ENCODE measurements around the gene FBXO31.
A peak's percentile ranks its signal among the peaks of the same experiment; 100 is the strongest.

Gene FBXO31

DNA sequence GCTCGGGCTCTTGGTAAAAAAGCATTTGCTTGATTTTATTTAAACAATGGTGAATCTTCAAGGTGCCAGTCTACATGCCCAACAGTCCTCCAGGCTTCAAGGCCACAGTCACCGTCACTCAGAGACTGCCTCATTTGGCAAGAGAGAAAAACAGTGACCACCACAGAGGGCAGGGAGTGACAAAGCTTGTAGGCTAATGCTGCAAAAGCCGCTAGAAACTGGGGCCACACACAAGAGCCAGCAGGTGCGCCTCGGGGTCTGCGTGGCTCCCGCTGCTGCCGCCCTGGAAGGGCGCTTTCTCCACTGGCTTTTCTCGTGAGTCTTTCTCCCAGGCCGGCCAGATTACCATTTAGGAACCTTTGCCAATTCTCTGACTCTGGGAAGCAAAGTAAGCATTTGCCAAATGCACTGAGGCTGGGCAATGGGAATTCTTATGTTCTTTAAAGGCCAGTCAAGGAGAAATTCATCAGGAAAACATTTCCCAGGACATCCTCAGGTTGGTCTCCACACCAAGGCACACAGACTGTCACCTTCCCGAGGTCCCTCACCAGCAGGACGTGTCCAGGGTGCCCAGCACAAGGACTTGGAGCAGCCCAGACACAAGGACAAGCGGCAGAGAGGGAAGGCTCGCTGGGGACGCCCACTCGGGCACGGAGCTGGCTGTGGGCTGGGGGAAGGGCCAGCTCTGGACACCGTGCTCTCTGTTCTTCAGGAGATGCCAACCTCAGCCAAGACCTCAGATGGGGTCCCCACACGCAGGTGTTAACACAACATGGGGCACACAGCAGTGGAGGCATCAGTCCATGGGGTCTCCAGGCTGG, 53.9 kb downstream of the FBXO31 start:
- no peak for DNase-seq (ENCODE audit: low spot score)

DNA sequence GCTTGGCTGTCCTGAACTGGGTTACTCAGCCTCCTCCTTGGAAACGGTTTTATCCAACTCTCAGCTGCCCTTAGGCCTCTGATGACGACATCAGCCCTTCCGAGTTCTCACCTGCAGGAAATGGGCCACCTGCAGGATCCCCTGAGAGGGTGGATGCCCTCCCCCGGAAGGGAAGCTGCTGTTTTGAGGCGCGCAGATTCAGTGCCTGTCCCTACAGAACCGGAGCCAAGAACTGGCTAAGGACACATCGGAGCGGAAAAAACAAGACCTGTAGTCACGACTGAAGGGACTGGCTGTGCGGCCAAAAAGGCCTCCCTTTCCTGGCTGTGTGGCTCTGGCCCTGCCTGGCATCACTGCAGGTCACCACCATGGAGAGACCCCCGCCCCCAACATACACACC, 54.7 kb downstream of the FBXO31 start:
- DNase-seq (ENCODE audit: low spot score) = no peak

DNA sequence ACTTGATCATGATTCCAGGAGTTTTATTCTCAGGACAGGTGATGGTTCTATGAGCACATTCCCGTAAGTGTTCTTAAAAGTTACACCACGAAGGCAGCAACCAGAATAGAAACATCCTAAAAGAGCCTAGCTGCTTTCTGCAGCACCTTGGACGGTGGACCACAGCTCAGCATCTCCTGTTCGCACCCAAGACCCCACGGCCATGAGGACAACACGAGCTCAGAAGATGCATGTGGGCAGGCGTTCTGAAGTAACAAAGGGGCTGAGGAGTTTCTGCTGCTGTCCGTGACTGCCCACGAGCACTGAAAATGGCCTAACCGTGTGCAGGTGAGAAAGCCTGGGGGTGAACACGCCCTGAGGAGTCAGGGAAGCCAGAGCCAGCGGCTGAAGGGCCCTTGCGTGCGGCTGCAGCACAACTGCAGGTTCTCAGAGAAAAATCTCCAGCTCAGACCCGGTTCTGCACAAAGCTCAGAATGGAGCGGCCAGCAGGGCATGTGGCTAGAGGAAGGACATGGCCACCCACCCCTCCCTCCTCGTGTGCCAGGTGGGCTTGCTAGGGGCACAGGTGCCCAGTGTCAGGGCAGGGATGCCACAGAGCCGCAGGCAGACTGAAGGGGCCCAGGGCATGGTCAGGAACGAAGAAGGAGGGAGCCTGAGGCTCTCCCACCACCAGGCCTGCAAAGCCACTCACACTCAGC, 55.6 kb downstream of the FBXO31 start:
- DNase-seq (ENCODE audit: low spot score) = no peak

DNA sequence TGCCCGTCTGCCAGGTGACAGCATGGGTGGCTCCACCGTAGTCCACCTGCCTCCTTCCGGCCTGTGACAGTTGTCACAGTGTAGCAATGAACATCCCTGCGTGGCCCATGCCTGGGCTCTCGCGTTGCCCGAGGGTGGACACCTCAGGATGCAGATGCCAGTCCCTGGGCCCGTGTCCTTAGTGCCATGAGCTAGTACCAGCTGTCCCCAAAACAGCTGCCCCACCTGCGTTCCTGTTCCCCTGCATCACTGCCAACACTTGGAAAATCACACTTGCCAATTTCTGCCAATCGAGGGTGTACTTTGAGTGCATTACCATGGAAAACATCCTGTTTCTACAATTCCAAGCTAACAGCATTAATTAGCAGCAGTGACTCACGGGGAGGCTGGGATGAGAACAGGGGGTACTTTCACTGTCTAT, 57.4 kb downstream of the FBXO31 start:
- no peak for DNase-seq (ENCODE audit: low spot score)

DNA sequence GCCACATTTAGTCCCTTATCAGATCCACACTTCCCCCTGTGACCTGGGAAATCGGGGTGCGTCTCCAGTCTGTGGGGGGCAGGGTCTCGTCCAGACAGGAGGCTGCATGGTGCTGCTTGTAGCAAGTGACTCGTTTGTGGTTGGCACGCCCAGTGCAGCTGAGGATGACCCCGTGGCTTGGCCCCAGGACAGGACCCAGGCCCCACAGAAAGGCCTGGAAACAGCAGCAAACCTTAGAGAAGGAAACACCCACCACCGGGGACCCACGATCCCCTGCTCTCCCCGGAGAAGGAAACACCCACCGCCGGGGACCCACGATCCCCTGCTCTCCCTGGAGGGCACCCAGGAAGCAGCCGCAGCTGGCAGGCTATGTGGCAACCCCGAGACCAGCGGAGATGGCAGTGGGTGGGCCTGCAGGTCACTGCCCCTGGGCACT, 58.1 kb downstream of the FBXO31 start:
- DNase-seq (ENCODE audit: low spot score) = no peak

DNA sequence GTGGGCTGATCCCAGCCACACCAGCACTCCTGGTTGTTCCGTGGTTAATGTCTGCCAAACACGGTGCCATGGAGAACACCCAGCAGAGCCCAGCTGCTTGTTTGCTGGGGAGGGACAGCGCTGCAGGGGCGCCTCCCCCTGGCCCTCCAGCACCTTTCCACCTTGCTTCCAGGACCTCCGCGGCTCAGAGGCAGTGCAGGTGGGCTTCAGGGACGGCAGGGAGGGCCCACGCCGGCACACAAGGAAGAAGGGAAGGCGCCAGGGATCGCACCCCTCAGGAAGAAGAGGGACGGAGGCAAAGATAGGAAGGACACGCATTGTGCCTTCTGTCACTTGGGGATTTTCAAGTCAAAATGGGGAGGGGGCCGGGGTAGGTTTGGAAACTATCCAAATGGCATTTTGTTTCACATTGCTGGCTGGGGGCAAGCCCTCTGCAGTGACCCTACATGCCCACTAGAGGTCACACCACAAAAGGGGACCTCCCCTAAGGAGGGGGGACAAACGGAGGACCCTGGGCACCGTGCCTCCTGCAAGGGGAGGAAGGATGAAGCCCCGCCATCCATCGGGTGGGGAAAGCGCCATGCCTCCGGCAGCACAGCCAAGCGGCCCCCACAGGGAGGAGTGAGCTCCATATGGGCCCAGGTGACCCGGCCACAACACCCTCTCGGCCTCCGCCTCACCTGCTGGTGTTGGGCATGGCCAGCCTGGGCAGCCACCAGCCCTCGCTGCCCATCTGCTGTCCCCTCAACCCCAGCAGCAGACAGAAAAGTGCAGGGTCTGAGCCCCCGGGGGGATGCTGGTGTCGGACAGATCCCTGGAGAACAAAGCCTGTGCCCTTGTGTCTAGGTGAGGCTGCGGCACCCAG, 58.9 kb downstream of the FBXO31 start:
- peak; percentile 69 for DNase-seq (ENCODE audit: low spot score)

DNA sequence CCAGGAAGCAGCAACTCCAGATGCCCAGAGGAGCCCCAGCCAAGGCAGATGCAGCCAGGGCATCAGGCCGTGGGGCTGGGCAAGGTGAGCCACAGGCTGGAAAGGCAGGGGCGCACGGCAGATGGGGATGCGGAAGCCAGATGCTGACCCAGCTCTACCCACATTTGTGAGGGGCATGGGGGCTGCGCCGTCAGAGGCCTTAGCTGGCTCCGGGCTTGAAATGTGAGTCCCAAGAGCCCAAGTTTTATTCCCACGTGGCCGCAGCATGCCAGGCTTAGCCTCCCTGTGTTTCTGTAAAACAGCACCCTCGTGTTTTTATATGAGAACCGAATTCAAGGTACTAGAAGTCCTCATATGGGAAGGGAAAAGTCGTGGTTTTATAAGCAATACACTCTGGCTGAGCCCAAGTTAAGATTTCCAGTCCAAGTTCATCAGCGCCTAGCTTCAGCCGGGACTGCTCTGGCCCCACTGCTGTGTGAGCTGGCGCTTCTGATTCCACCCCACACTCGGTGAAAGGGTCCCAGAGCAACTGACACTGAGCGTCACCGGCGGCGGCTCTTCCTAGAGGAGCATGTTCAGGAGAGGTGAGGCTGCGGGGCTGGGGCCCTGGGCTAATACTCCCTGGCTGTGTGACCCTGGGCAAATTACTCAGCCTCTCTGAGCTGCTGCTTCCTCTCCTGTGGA, 59.7 kb downstream of the FBXO31 start:
- no peak for DNase-seq (ENCODE audit: low spot score)

DNA sequence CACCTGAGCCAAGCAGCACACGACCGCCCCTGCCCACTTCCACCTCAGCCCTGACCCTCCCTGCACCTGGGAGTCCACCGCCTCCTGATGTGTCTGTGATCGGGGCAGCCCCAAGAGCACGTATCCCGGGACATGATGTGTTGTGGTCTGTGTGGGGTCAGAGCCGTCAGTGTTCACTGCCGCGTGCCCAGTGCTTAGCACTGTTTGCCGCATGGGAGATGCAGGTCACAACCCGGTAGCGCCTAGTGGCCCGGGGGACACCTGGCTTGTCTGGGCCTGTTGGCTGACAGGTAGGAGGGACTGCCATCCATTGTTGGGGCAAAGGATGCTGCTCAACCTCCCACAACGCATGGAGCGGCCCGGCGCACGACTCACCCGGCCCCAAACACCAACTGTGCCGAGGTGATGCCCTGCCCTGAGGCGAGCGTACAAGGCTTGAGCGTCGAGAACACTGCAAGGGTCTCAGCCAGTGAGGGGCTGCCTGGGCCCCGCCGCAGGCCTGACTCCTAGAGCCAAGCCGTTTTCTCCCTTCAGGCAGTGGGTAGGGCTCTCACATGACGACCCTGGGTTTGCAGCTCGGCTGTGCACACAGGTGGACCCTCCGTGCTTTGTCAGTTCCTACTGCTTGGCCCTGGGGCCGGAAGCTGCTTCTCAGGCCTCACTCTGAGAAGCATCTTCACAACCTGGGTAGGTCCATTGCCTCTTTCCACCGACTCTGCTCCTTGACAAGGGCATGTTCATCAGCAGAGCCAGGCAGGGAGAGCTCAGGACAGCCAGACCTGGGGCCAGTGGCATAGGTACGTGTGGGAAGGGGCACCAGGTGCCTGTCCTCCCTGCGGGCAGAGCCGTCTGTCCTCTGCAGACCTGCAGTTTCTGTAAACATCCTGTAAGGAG, 60.5 kb downstream of the FBXO31 start:
- DNase-seq (ENCODE audit: low spot score) = no peak

DNA sequence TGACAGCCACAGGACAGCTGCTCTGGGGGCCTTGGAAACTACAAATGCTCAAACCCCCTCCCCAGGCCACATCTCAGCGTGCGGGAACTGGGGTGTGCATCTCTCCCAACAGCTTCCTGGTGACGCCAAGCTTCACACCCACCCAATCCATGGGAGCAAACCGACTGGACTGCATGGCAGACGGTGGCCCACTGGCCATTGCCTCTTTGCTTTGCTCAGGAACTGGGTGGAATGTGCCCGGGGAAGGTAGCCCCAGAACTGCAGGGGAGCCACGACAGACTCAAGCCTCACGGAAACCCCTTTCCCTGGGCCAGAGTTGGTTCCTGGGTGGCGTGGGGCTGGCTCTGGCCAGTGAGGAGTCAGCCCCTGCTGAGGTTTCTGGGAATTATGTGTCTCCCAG, 61.2 kb downstream of the FBXO31 start:
- DNase-seq (ENCODE audit: low spot score) = no peak

DNA sequence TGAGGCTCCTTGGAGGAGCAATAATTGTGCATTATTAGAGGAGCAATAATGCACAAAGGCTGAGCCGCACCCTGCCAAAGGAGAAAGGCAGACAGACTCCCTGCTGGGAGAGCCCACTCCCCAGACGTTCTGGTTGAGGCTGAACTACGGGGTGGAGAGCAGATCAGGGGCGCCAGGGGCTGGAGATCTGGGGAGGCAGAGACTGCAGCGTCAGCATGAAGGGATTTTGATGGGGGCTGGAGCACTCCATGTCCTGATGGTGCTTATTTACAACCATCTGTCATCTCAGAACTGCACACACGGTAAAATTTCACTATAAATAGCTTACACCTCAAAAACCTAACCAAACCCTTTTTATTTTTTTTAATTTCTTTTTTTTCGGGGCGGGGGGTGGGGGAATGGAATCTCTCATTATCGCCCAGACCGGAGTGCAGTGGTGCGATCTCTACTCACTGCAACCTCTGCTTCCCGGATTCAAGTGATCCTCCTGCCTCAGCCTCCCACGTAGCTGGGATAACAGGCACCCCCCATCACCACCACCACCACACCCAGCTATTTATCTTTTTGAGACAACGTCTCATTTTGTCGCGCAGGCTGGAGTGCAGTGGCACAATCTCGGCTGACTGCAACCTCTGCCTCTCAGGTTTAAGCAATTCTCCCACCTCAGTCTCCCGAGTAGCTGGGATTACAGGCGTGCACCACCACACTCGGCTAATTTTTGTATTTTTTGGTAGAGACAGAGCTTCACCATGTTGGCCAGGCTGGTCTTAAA, 62.1 kb downstream of the FBXO31 start:
- DNase-seq (ENCODE audit: low spot score) = no peak

DNA sequence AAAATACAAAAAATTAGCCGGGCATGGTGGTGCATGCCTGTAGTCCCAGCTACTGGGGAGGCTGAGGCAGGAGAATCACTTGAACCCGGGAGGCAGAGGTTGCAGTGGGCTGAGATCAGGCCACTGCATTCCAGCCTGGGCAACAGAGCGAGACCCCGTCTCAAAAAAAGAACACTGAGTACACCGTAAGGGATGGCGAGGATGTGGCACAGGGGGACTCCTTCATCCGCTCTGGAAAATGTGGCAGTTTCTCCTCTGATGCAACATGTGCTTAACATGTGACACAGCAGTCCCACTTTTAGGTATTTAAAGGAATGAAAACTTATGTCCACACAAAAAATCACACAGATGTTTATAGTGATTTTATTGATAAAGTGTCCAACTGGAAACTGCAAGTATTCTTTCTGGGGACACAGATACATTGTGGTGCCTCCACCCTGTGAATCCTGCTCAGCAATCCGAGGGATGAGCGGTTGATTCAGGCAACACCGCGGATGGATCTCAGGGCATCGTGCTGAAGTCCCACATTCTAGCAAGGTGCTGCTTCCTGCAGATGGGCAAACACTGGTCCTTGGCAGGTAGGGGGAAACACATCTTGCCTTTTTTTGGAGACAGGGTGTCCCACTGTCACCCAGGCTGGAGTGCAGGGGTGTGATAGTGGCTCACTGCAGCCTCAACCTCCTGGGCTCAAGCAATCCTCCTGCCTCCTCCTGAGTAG, 62.9 kb downstream of the FBXO31 start:
- DNase-seq (ENCODE audit: low spot score) = no peak

DNA sequence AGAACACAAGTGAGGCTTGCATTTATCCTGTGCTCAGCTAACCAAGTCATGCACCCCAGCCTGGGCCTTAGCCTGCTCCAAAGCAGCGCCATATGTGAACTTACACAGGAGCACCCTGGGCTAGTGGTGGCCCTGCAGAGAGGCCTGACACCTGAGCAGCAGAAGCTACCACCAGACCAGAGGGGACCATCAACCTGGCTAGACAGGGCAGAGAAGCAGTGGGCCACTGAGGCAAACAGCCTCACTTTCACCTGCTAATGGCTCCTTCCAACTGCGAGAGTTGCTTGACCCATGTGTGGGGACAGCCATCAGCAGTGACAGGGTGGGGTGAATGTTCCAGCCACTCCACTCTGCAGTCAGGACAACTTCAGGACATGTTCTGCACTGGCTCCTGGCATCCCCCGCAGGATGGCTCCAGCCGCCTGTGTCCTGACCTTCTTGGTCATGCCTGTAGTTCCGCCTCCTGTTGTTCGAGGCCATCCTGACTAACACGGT, 63.5 kb downstream of the FBXO31 start:
- DNase-seq (ENCODE audit: low spot score) = no peak

DNA sequence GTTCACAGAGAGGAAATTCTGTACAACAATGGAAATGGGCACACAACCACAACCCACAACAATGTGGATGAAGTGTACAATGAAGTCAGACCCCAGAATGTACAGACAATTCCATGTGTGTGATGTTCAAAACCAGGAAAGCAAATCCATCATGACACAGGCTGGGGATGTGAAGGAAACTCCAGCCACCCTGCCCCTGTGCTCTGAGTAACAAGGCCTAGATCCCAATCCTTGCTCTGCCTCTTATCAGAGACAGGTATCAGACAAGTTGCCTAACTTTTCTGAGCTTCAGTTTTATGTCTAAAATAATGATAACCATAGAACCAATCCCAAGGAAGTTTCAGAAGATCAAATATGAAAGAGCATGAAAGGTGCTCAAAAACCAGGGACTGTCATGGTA, 64.6 kb downstream of the FBXO31 start:
- DNase-seq (ENCODE audit: low spot score) = no peak

DNA sequence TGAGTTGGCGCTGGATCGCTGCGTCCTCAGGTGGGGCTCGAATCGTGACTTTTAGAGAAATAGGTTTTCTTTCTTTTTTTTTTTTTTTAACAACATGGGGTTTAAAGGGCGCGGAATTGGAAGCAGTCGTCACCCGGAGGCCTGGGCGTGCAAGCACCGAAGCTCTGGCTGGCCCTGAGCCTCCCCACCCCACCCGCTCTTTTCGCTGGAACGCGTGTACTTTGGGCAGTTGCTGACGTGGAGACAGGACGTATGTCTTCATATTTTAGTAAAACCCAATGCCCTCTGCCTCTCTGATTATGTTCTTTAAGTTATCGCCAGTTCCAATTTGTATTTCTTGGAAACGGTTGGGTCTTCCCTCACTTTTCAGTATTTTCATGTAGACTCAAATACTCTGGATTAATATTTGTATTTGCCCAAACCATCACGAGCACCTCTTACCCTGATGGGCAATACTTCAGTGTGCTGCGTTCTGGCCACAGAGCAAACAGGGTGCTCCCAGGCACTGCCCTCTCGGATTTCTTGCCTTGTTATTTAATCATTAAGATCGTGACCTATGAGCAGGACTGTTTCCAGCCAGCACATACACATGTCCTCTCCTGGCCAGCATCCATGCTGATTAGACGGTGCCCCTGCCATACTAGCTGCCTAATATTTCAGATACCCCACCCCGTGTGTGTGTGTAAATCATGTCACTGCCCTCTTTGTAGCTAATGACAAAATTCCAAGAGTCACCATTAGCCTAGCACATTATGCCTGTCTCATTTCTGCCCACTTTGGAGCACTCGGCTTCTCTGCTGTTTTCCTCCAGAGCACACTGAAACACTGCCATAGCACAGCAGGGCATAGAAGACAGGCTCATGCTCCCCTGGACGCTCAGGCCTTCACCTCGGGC, 65.6 kb downstream of the FBXO31 start:
- DNase-seq (ENCODE audit: low spot score) = no peak

DNA sequence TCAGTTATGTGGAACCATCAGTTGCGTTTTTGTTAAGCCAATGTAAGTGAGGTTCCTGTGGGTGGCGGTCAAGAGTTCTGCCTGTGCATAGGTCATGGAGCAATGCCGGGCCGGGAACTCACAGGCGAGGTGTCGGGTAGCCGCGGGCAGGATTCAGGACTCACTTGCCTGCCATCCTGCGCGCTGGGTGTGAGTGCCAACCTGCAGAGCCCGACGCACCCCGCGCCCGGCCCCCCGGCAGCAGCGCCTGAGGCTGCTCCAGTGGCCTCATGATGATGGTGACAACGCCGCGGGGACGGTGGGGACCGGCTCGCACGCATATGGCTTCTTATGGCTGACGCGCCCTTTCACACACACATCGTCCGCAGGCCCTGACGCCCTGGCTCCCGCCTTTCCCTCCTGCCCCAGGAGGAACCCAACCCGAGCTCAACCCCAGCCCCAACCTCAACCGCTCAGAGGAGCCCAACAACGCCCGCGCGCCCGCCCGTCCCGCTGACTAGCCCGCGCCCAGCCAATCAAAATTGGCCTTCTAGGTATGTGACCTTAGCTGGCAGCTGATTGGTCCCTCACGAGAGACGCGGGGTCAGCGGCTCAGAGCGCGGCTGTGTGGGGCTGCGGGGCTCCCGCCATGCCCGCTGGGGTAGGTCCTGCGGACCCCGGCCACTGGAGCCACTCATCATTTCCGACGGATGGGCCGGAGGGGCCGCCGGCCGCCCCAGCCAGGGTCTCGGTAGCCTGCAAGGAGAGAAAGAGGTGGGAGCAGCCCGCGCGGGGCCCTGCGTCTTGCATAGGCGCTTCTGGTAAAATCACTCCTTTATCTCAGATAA, 66.4 kb downstream of the FBXO31 start, which contains the start of gene C16orf95:
Gene C16orf95, minus strand, starts transcription at position 470 of the 827 bp plus-strand sequence. Its CDS starts 150 bp downstream, at position 320.
- DNase-seq (ENCODE audit: low spot score) = peak; percentile 98

DNA sequence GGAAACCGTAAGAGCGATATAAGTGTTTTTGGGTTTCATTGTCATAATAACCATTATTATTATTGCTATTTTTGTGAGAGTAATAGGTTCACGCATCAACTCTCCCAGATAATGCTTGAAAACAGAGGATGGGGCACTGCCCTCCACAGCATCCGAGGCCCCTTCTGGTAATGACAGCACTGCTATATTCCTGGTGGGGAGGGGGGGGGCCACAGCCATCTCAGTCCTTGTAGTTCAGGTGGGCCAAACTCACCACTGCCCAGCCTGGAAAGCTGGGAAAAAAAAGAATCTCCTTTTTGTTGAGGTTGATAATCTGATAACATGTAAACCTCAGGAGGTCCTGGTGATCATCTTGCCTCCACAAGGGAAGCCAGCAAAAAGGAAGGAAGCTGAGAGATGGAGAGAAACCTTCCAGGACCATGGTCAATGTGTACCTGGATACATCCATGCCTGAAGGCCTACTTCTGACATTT, 67.1 kb downstream of the FBXO31 start:
- no peak for DNase-seq (ENCODE audit: low spot score)

DNA sequence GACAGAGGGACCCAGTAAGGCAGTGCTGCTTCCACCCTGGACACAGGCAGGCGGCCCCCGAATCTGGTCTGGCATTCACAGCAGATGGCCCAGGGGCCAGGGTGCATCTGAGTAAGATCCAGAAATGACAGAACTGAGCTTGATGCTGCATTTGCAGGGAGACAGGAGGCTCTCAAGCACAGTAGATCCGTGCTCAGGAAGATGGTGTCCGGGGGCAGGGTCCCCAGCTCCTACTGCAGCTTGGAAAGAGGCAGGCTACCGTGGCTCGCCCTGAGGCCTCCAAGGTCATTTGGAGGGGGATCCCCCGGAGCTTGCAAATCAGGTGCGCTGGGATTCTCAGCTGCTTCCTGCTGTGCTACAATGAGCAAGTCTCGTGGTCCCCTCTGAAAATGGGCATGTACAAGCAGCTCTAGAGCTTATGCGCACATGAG, 68.6 kb downstream of the FBXO31 start:
- DNase-seq (ENCODE audit: low spot score) = no peak

Measured in SK-N-DZ (cell line).